DMS114 treated with DMSO at 0.1 percent for 48 hours (cell line): ENCODE results near the gene IFT74.
"Not testable (repeated sequence)": the region's sequence is repeated elsewhere in the genome, so short reads cannot be mapped to it uniquely, and the experiment has no call there.

ENCODE experiments used
- DNase-seq: peaks from one replicate; lab custom pipeline; 2025; ENCODE audit not compliant: unreplicated experiment; lab: John Stamatoyannopoulos, UW

IFT74 gene

GRCh38 chr9:27073841-27074728, 117.9 kb downstream of the IFT74 start:
- DNase-seq: no peak

- DNase-seq: no peak
Observed at GRCh38 chr9:27078685-27079084, 122.5 kb downstream of the IFT74 start.

- DNase-seq: no peak
Observed at GRCh38 chr9:27085456-27085855, 129.2 kb downstream of the IFT74 start.

GRCh38 chr9:27086818-27087680, 130.8 kb downstream of the IFT74 start:
- no peak for DNase-seq

DNA sequence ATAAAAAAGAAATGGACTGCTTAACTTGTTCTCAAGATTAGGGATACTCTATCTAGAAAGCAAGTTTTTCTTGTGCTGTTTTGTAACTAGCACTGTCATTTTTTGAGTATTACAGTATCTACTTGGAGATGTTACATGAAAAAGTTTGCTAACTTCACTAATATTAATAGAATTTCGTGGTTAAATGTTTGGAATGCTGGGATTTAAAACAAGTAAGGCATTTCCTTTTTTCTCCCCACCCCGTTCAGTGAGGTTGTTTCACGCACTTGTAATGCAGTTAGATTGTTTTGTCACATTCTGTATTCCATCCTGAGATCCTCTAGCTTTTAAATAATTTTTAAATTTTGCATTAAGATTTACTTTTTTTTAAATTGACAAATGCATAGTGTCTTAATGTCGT, 132.8 kb downstream of the IFT74 start:
- DNase-seq: no peak

- no peak for DNase-seq
Observed at GRCh38 chr9:27089706-27090105, 133.5 kb downstream of the IFT74 start.

DNA sequence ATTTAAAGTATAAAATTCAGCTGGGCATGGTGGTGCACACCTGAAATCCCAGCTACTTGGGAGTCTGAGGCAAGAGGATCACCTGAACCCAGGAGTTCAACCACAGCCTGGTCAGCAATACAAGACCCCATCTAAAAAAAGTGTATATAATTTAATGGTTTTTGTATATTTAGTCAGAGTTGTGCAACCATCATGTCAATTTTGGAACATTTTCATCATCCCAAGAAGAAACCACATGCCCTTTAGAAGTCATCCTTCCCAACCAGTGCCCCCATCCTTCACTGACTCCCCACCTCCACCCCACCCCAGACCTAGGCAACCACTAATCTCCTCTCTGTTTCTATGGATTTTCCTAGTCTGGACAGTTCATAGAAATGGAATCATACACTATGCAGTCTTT, 134.0 kb downstream of the IFT74 start:
- no peak for DNase-seq

DNA sequence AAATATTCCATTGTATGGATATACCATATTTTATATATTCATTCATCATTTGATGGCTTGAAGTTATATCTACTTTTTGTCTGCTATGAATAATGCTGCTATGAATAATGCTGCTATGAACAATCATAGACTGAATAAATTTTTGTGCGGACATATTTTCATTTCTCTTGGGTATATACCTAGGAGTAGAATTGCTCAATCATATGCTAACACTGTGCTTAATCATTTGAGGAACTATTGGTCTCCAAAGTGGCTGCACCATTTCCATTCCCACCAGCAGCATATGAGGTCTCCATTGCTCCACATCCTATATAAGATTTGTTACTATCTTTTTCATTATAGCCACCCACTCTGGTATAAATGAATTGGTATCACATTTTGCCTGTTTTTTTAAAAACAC, 134.5 kb downstream of the IFT74 start:
- DNase-seq: no peak

DNA sequence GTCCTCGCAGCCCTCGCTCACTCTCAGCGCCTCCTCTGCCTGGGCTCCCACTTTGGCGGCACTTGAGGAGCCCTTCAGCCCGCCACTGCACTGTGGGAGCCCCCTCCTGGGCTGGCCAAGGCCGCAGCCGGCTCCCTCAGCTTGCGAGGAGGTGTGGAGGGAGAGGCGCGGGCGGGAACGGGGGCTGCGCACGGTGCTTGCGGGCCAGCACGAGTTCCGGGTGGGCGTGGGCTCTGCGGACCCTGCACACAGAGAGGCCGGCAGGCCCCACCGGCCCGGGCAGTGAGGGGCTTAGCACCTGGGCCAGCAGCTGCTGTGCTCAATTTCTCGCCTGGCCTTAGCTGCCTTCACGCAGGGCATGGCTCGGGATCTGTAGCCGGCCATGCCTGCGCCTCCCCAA, 136.3 kb downstream of the IFT74 start:
- not testable (repeated sequence) for DNase-seq

GRCh38 chr9:27093384-27094067, 137.3 kb downstream of the IFT74 start:
- DNase-seq: not testable (repeated sequence)

DNA sequence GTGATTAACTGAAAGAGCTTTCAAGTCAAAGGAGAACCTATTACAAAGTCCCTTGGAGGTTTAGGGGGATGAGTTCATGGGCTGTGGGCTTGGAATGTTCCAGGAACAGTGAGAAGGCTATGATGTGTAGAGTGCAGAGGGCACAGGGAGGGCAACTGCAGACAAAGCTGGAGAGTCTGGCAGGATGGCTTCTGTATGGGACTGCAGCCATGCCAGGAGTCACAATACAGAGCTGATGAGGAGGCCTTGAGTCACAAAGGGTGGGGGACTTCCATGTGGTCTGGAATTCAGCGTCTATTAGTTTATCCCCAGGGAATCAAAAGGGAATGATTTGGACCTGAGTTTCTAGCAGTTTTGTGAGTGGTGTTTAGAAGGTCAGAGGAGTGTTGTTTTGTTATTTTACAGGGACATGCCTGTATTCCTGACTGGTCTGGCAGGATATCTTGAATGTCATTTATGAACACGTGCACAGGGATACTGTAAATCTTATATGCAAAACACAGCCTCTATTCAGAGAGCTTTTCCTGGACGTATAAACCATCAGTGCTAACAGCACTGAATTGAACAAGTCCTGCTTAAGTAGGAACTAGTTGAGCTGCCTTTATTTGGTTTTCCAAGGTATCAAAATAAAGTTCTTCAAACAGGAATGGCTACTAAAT, 138.6 kb downstream of the IFT74 start:
- no peak for DNase-seq

DNA sequence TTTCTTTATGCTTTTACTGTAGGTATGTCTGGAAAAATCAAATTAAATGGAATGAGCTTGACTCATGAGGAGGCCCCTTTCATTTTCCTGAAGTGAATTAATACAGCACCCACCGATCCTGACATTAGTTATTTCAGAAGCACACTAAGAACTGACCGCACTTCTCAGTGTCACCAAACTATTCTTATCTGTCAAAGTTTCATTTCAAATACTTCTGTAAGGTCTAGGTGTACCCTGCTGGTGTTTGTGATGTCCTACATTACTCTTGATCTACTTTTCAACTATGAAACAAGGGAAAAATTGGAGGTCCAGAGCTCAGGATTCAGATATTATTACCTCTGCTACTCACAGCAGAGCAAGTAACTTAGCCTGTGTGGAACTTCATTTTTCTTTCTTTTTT, 151.0 kb downstream of the IFT74 start:
- no peak for DNase-seq

GRCh38 chr9:27108981-27109541, 152.8 kb downstream of the IFT74 start, which contains the start of gene TEK:
Gene TEK, plus strand, starts transcription at chr9:27109225. Its CDS starts 366 bp downstream, at chr9:27109591.
- no peak for DNase-seq

DNA sequence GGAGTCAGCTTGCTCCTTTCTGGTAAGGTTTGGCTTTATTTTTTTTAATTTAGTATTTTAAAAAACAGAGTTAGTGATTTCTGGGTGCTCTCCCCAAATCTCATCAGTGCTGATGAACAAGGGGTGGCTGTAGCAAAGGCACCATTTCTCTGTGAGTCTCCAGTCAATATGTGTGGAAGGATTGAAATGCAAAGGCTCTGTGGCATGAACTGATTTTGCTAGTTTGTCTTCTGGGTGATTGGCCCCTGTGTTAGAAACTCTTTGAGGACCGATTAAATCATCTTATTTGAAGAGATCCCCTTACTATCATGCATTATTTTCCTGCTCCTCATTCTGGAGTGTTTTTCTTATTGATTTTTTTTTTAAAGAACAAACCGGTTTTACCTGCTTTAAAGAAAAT, 153.4 kb downstream of the IFT74 start:
- no peak for DNase-seq

- no peak for DNase-seq
Observed at GRCh38 chr9:27110181-27110580, 154.0 kb downstream of the IFT74 start.

- DNase-seq: no peak
Observed at GRCh38 chr9:27112235-27112634, 156.0 kb downstream of the IFT74 start.
